ENCODE measurements around the gene COPS8. TPM values are rescaled to one million over a fixed set of nuclear protein-coding genes. Genes with fewer than 3 reads are reported as not detected.

Gene COPS8
- total RNA-seq, 3 donors from 2014 or later: 88.8 to 205 (median 103) TPM

- Histone ChIP-seq H3K4me1 (no peaks in the 10 kb centered on the region), H3K9me3 (no peaks in the 10 kb centered on the region), H3K27ac (no peak overlapping the region), H3K36me3 (no peaks in the 10 kb centered on the region), H3K4me3 (no peak overlapping the region), H3K27me3 (no peaks in the 10 kb centered on the region)
- no peak for DNase-seq (ENCODE audit: low spot score in 2 of 2)
- no peak for TF ChIP-seq POLR2A (IDR thresholded peaks at IDR 0.05)
- no peak for TF ChIP-seq POLR2AphosphoS5 (IDR thresholded peaks at IDR 0.05)
- no peak for TF ChIP-seq CTCF (IDR thresholded peaks at IDR 0.05)
- intact Hi-C loops (cut with DNase I; ENCODE audit: low total_unique reads): no loop called here
Observed at GRCh38 chr2:237130562-237131421, 45.1 kb downstream of the COPS8 start.

- no peaks in the 10 kb centered on the region for H3K27me3 ChIP-seq
- DNase-seq (ENCODE audit: low spot score in 2 of 2): no peak
- intact Hi-C loops (cut with DNase I; ENCODE audit: low total_unique reads): no loop called here
- no peaks in the 10 kb centered on the region for H3K9me3 ChIP-seq
- no peaks in the 10 kb centered on the region for H3K4me1 ChIP-seq
- H3K36me3 ChIP-seq: no peaks in the 10 kb centered on the region
- peak overlapping the region; percentile 3 to 55 for H3K27ac ChIP-seq
- TF ChIP-seq POLR2AphosphoS5 (IDR thresholded peaks at IDR 0.05): no peak
- no peak for TF ChIP-seq POLR2A (IDR thresholded peaks at IDR 0.05)
- no peak for TF ChIP-seq CTCF (IDR thresholded peaks at IDR 0.05)
- no peak overlapping the region for H3K4me3 ChIP-seq
Observed at GRCh38 chr2:237131749-237132533, 46.3 kb downstream of the COPS8 start.

- H3K27me3 ChIP-seq: no peaks in the 10 kb centered on the region
- intact Hi-C loops (cut with DNase I; ENCODE audit: low total_unique reads): no loop called here
- no peaks in the 10 kb centered on the region for H3K4me1 ChIP-seq
- no peaks in the 10 kb centered on the region for H3K9me3 ChIP-seq
- no peak overlapping the region for H3K4me3 ChIP-seq
- no peak for TF ChIP-seq POLR2A (IDR thresholded peaks at IDR 0.05)
- no peak for TF ChIP-seq CTCF (IDR thresholded peaks at IDR 0.05)
- no peak for TF ChIP-seq POLR2AphosphoS5 (IDR thresholded peaks at IDR 0.05)
- peak overlapping the region in 1 of 2 donors; percentile 20 for H3K27ac ChIP-seq
- no peak for DNase-seq (ENCODE audit: low spot score in 2 of 2)
- no peaks in the 10 kb centered on the region for H3K36me3 ChIP-seq
Observed at GRCh38 chr2:237132799-237133198, 47.1 kb downstream of the COPS8 start.

GRCh38 chr2:237134321-237135230, 48.9 kb downstream of the COPS8 start:
- Histone ChIP-seq H3K4me1 (no peaks in the 10 kb centered on the region), H3K4me3 (no peak overlapping the region), H3K27ac (peak overlapping the region in 1 of 2 donors; percentile 49), H3K9me3 (no peaks in the 10 kb centered on the region), H3K27me3 (no peaks in the 10 kb centered on the region), H3K36me3 (no peaks in the 10 kb centered on the region)
- no peak for DNase-seq (ENCODE audit: low spot score in 2 of 2)
- intact Hi-C loops (cut with DNase I; ENCODE audit: low total_unique reads): loop anchor here (2.0 kb wide), 1 partner anchor 56 kb away; no protein-coding TSS in a partner anchor
- TF ChIP-seq POLR2AphosphoS5 (IDR thresholded peaks at IDR 0.05) (no peak), CTCF (IDR thresholded peaks at IDR 0.05) (no peak), POLR2A (IDR thresholded peaks at IDR 0.05) (no peak)

All from breast epithelium (tissue), 4 donors.